HG02759 (cell line): Measurements from ENCODE around the gene OR51B4.
"Not testable (repeated sequence)": the region's sequence is repeated elsewhere in the genome, so short reads cannot be mapped to it uniquely, and the experiment has no call there.

Experiments used
- ATAC-seq: cut with Tn5 transposase; IDR thresholded peaks from one replicate; pipeline ENCODE4 v1.9.1; 2021; ENCODE audit warnings: mild to moderate bottlenecking, moderate library complexity; ENCODE audit not compliant: unreplicated experiment

Gene OR51B4

DNA sequence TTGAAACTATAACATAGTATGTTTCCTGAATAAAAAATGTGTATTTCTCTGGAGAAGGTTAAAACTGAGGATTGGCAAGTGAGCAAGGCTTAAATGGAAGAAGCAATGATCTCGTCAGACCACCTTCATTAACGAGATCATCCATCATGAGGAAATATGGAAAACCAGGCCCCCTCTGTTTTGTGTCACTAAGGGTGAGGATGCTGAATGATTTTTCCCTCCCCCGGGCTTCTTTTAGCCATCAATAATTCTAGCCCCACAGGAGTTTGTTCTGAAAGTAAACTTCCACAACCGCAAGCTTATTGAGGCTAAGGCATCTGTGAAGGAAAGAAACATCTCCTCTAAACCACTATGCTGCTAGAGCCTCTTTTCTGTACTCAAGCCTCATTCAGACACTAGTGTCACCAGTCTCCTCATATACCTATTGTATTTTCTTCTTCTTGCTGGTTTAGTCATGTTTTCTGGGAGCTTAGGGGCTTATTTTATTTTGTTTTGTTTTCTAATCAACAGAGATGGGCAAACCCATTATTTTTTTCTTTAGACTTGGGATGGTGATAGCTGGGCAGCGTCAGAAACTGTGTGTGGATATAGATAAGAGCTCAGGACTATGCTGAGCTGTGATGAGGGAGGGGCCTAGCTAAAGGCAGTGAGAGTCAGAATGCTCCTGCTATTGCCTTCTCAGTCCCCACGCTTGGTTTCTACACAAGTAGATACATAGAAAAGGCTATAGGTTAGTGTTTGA lies 26.2 kb downstream of the OR51B4 start:
- ATAC-seq, result no peak

DNA sequence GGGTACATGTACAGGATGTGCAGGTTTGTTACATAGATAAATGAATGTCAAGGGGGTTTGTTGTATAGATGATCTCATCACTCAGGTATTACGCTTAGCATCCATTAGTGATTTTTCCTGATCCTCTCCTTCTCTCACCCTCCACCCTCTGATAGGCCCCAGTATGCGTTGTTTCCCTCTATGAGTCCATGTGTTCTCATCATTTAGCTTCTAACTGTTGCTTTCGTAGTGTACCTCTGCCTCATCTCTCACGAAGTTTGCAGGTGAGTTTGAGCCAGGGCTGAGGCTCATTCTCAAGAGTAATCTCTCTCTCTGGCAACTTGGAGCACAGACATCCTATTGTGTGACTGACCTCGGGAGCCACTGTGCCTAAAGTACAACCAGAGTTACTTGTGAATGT lies 27.4 kb downstream of the OR51B4 start:
- ATAC-seq, result no peak

DNA sequence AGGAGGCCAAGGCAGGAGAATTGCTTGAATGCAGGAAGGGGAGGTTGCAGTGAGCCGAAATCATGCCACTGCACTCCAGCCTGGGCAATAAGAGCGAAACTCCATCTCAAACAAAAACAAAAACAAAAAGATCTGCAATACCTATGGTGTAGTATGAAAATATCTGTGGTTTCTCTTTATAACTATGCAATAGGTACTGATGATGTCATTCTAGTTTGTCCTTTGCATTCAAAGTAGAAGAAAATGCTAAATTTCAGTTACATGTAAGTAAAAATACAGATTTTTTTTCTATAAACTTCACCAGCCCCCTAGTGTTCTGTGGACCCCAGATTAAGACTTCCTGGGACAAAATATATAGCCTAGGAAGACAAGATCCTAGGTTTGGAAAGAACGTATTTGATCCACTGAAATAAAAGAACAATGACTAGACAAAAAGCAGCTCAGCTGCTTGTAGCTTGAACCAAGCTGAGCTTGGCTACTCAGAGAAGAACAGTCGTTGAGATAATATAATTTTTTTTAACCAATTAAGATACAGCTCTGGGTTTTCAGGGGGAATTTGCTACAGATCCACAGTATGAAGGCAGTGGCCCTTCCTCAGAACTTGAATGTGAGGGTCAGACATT lies 29.2 kb downstream of the OR51B4 start:
- ATAC-seq, result no peak

DNA sequence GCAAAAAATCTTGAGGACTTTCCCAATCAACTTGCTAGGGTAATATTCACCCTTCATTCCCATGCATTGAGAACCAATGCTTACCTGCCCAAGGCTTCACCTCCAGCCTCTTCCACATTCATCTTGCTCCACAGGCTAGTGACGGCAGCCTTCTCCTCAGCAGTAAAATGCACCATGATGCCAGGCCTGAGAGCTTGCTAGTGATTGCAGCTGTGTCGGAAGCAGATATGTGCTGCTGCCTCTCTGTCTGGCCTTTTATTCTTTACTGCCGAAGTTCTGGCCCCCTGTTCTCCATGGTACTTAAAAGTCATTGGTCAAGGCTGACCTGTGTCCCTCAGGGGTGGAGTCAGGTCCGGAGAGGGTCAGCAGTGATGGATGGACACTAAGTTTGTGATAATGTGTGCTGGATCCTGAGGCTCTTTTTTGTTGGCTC lies 32.0 kb downstream of the OR51B4 start, which contains the start of gene HBE1:
Gene HBE1, minus strand, starts transcription at position 231 of the 433 bp plus-strand sequence. Its CDS starts 55 bp downstream, at position 176.
- no peak for ATAC-seq

DNA sequence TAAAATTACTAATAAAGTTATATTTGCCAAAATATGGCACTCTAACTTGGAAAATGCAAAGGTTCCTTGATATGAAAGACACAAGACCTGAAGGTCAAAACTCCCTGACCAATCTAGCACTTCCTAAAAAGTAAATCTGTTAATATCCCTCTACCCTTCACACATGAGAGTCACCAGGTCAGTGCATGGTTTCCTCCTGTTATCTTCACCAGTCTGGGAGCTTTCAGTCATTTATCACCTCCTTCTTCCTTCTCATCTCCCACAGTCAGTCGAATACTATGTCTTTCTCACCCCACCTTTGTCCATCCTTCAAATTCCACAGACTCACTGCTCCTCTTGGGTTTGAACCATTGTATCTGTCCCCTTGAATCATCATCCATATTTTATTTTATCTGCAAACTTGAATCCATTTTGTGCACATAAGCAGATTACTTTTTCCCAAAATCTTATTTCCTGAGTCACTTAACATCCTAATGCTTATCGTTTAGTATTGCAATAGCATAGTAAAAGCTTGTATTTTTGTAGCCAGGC lies 34.6 kb downstream of the OR51B4 start:
- ATAC-seq, result no peak

DNA sequence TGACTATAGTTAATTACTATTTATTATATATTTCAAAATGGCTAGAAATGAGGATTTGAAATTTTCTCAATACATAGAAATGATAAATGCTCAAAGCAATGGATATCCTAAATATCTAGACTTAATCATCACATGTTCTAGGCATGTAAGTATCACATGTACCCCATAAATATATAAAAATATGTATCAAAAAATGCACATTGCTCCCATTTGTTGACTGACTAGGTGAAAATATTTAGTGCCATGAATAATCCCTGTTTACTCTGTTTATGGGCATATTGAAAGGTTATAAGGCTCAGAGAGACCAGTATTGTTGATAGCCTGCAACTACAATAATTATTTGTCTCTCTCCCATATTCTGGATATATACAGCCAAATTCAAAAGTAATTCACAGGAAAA lies 35.1 kb downstream of the OR51B4 start:
- no peak for ATAC-seq

GRCh38 chr11:5265832-5266231 lies 35.9 kb downstream of the OR51B4 start:
- no peak for ATAC-seq

- ATAC-seq, result no peak
These were observed 43.0 kb downstream of the OR51B4 start for GRCh38 chr11:5258543-5259262.

- ATAC-seq, result no peak
These were observed 44.5 kb downstream of the OR51B4 start for GRCh38 chr11:5257296-5257695.

DNA sequence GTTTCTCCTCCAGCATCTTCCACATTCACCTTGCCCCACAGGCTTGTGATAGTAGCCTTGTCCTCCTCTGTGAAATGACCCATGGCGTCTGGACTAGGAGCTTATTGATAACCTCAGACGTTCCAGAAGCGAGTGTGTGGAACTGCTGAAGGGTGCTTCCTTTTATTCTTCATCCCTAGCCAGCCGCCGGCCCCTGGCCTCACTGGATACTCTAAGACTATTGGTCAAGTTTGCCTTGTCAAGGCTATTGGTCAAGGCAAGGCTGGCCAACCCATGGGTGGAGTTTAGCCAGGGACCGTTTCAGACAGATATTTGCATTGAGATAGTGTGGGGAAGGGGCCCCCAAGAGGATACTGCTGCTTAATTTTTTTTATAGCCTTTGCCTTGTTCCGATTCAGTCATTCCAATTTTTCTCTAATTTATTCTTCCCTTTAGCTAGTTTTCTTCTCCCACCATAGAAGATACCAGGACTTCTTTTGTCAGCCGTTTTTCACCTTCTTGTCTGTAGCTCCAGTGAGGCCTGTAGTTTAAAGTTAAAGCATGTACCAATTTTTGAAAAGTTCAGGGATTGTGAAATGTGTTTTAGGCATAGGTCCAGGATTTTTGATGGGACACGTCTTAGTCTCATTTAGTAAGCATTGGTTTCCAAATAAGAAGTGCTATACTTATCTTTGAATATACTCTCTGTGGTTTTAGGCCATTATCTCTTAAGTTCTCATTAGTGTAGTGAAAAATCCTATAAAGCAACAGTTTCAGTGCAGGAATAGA lies 46.9 kb downstream of the OR51B4 start, which contains the start of gene HBG2:
Gene HBG2, minus strand, starts transcription at position 136 of the 768 bp plus-strand sequence. Its CDS starts 53 bp downstream, at position 83.
- ATAC-seq, result not testable (repeated sequence)

DNA sequence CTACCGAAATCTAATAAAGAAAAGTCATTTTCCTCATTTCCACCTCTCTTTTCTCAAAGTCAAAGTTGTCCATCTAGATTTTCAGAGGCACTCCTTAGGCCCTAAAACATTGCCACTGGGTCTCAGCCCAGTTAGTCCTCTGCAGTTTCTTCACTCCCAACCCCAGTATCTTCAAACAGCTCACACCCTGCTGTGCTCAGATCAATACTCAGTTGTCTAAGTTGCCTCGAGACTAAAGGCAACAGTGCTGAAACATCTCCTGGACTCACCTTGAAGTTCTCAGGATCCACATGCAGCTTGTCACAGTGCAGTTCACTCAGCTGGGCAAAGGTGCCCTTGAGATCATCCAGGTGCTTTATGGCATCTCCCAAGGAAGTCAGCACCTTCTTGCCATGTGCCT lies 47.7 kb downstream of the OR51B4 start:
- not testable (repeated sequence) for ATAC-seq

DNA sequence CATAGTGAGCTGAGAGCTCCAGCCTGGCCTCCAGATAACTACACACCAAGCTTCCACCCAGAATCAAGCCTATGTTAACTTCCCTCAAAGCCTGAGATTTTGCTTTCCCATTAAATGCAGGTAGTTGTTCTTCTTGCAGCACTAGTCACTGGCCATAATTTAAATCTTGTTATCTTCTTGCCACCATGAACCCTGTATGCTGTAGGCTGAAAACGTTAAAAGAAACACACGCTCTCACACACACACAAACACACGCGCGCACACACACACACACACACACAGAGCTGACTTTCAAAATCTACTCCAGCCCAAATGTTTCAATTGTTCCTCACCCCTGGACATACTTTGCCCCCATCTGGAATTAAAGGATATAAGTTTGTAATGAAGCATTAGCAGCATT lies 48.3 kb downstream of the OR51B4 start:
- not testable (repeated sequence) for ATAC-seq

DNA sequence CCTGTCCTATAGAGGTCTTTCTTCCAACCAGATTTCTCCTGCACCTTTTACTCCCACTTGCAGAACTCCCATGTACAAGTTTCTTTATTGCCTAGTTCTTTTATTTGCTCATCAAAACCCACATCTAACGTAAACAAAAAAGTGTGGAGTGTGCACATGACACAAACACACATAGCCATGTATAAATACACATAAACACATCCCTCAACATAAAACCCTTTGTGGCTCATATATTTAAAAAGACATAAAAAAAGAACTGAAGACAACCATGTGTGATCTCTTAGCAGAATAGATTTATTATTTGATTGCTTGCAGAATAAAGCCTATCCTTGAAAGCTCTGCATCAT lies 48.9 kb downstream of the OR51B4 start:
- ATAC-seq, result no peak

DNA sequence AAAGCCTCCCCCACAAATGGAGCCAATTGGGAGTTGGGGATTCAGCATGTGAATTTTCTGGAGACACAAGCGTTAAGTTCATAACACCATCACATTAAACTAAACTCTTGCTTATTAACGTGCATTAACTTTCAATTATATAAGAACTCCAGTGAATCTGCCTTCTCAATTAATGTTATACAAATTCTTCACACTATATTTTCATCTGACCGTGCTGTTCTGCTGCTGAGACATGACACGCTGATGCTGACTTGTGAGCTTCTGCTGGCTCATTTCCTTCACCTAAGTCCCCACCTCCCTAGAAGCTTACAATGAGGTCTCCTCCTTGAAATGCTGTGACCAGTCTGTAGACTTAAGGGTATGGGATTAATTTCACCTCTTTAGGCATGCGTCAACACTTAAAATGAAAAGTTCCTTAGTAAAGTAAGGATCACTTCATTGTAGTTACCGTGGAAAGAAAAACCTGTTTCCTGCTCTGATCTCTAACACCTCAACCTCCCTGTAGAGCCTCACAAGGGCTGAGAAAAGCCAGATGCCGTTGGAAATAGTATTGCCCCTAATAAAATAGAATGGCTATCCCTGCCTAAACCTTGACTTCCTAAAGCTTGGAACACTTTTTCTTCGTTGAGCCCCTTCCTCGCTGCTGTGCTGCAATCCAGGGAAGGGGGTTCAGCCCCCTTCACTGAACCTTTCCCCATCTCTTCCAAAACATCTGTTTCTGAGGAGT lies 49.4 kb downstream of the OR51B4 start:
- no peak for ATAC-seq

DNA sequence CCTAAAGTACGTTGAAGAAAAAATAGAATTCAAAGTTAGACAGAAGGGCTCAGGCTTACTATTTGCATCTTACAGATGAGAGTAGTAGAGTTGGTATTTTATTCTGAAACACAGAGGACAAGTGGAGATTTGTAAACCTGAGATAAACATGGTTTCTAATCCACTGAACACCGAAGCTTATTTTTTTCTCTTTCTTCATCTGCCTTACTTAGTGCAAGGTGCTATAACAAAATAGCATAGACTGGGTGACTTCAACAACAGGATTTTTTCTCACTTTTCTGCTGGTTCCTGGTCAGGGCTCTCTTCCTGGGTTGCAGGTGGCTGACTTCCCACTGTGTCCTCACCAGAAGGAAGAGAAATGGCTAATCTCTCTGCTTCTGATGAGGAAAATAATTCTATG lies 50.0 kb downstream of the OR51B4 start:
- no peak for ATAC-seq
